K562 (cell line): ENCODE results near the gene LAMTOR4. TPM values are rescaled to one million over a fixed set of nuclear protein-coding genes. Genes with fewer than 3 reads are reported as not detected.

Source experiments
- BRD9 ChIP-seq: fragments of 450-650 bp; IDR thresholded peaks from 2 replicates; pipeline ENCODE4 v1.6.1; 2018; ENCODE audit warnings: low read depth; ENCODE audit not compliant: partially characterized antibody
- CBFA2T3 ChIP-seq: fragments of 450-650 bp; IDR thresholded peaks from 2 replicates; pipeline ENCODE4 v1.6.1; 2017
- COPS2 ChIP-seq: fragments of 450-650 bp; conservative IDR thresholded peaks from 2 replicates; pipeline ENCODE4 v1.6.1; 2016; ENCODE audit warnings: mild to moderate bottlenecking, moderate library complexity
- DPF2 ChIP-seq: fragments of 450-650 bp; IDR thresholded peaks from 2 replicates; pipeline ENCODE4 v1.6.1; 2016
- FOXA1 ChIP-seq: fragments of 450-650 bp; IDR thresholded peaks from 2 replicates; pipeline ENCODE4 v1.6.1; 2016; ENCODE audit warnings: mild to moderate bottlenecking, borderline replicate concordance
- NBN ChIP-seq: fragments of 450-650 bp; IDR thresholded peaks from 2 replicates; pipeline ENCODE4 v1.6.1; 2016; ENCODE audit warnings: low read depth, mild to moderate bottlenecking
- NFIC ChIP-seq: fragments of 450-650 bp; IDR thresholded peaks from 2 replicates; pipeline ENCODE4 v1.6.1; 2017; ENCODE audit warnings: mild to moderate bottlenecking, inconsistent platforms
- RHOXF2B ChIP-seq: fragments of 250-450 bp; sonication (Bioruptor Pico); conservative IDR thresholded peaks from 2 replicates; pipeline ENCODE4 v1.5.1; 2021
- SIN3B ChIP-seq: fragments of 450-650 bp; IDR thresholded peaks from 2 replicates; pipeline ENCODE4 v1.6.1; 2017; ENCODE audit warnings: low read depth, mild to moderate bottlenecking, moderate library complexity
- SMARCA5 ChIP-seq: fragments of 450-650 bp; IDR thresholded peaks from 2 replicates; pipeline ENCODE4 v1.6.1; 2016
- SRSF1 ChIP-seq: fragments of 200-400 bp; formaldehyde crosslinking; IDR thresholded peaks from 2 replicates; pipeline ENCODE4 v1.6.1; 2017; ENCODE audit warnings: mild to moderate bottlenecking, low read depth, low read length, moderate library complexity
- polyA plus RNA-seq, 8 experiments: library from polyadenylated mRNA; depleted of rRNA in 4 of 8; stranded (reverse) in 5 of 8; unstranded in 3 of 8; fragments of >200 nt; fragmentation: Nextera tagmentation in 2 of 8; fragmentation: Illumina TruSeq in 1 of 8; extraction: Ambion mirVana in 2 of 8; extraction: Trizol in 1 of 8; gene quantifications; 2 replicates each; pipeline versions ENCODE4 v1.2.1 to v1.2.3, GENCODE V29; 2011 to 2014; ENCODE audit warnings: inconsistent platforms in 1 of 8, missing spikeins in 1 of 8
- total RNA-seq, 7 experiments: library from RNA; depleted of rRNA in 6 of 7; stranded (reverse); fragments of >200 nt in 6 of 7; fragmentation: Illumina TruSeq in 2 of 7; extraction: Trizol in 2 of 7; gene quantifications; 2 replicates each; pipeline versions ENCODE4 v1.2.1 to v1.2.3, GENCODE V29; 2011 to 2021; ENCODE audit warnings: low replicate concordance in 1 of 7
- TF ChIP-seq, protein P1 (sequence below): fragments of 450-650 bp; formaldehyde crosslinking; IDR thresholded peaks from 2 replicates; pipeline ENCODE4 v1.4.0; 2020; ENCODE audit warnings: mild to moderate bottlenecking, moderate library complexity
- TF ChIP-seq, protein P2 (sequence below): fragments of 450-650 bp; IDR thresholded peaks from 2 replicates; pipeline ENCODE4 v1.6.1; 2018; ENCODE audit not compliant: partially characterized antibody
- TF ChIP-seq, protein P3 (sequence below), 2 experiments: IDR thresholded peaks; 2 replicates each; pipeline ENCODE4 v1.6.1; 2011; ENCODE audit warnings: borderline replicate concordance in 1 of 2, control low read depth in 1 of 2, low read depth in 1 of 2, low read length in 1 of 2, mild to moderate bottlenecking in 1 of 2, mixed read lengths in 1 of 2, moderate library complexity in 1 of 2; ENCODE audit not compliant: insufficient read depth in 1 of 2, insufficient read length in 1 of 2, poor library complexity in 1 of 2, severe bottlenecking in 1 of 2; ENCODE audit errors: extremely low read depth in 1 of 2
- TF ChIP-seq, protein P4 (sequence below): fragments of 450-650 bp; IDR thresholded peaks from 2 replicates; pipeline ENCODE4 v1.6.1; 2017; ENCODE audit warnings: antibody characterized with exemption, mild to moderate bottlenecking

The LAMTOR4 gene
- total and polyA plus RNA-seq, 9 of the 15 experiments (the other 6 are each of a cell fraction or from before 2014, with no cell fraction given), result 79.6 to 314 (median 195) TPM

DNA sequence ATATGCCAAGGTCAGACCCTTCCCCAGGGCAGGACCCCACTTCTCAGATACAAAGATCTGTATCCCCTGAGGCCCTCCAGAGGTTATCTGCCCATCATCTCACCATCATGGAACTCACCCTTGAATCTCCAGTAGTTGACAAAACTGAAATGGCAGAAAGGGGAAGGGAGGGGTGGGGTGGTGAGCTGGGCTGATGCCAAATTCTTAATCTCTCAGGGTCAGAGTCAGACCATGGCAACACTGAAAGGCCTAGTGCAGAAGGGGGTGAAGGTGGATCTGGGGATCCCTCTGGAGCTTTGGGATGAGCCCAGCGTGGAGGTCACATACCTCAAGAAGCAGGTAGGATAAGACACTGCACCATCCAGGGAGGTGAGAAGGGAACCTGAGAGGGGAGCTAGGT is 26.1 kb upstream of the LAMTOR4 start (continued):
- TF ChIP-seq, protein P1, sequence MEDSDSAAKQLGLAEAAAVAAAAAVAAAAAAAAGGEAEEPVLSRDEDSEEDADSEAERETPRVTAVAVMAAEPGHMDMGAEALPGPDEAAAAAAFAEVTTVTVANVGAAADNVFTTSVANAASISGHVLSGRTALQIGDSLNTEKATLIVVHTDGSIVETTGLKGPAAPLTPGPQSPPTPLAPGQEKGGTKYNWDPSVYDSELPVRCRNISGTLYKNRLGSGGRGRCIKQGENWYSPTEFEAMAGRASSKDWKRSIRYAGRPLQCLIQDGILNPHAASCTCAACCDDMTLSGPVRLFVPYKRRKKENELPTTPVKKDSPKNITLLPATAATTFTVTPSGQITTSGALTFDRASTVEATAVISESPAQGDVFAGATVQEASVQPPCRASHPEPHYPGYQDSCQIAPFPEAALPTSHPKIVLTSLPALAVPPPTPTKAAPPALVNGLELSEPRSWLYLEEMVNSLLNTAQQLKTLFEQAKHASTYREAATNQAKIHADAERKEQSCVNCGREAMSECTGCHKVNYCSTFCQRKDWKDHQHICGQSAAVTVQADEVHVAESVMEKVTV (CRISPR knock-in tag), result no peak
- TF ChIP-seq, protein P2, sequence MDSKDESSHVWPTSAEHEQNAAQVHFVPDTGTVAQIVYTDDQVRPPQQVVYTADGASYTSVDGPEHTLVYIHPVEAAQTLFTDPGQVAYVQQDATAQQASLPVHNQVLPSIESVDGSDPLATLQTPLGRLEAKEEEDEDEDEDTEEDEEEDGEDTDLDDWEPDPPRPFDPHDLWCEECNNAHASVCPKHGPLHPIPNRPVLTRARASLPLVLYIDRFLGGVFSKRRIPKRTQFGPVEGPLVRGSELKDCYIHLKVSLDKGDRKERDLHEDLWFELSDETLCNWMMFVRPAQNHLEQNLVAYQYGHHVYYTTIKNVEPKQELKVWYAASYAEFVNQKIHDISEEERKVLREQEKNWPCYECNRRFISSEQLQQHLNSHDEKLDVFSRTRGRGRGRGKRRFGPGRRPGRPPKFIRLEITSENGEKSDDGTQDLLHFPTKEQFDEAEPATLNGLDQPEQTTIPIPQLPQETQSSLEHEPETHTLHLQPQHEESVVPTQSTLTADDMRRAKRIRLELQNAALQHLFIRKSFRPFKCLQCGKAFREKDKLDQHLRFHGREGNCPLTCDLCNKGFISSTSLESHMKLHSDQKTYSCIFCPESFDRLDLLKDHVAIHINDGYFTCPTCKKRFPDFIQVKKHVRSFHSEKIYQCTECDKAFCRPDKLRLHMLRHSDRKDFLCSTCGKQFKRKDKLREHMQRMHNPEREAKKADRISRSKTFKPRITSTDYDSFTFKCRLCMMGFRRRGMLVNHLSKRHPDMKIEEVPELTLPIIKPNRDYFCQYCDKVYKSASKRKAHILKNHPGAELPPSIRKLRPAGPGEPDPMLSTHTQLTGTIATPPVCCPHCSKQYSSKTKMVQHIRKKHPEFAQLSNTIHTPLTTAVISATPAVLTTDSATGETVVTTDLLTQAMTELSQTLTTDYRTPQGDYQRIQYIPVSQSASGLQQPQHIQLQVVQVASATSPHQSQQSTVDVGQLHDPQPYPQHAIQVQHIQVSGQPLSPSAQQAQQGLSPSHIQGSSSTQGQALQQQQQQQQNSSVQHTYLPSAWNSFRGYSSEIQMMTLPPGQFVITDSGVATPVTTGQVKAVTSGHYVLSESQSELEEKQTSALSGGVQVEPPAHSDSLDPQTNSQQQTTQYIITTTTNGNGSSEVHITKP, result peak; percentile 55
- TF ChIP-seq BRD9 (no peak), RHOXF2B (CRISPR knock-in tag) (no peak), SIN3B (no peak), SMARCA5 (no peak), COPS2 (no peak), CBFA2T3 (0 out of 2 replicates have a peak, but pooled peaks have one; percentile 28), SRSF1 (no peak), FOXA1 (no peak), NBN (no peak), NFIC (peak; percentile 92), DPF2 (peak; percentile 31; the same call in 1 of the 2 replicates)
- TF ChIP-seq, protein P3, sequence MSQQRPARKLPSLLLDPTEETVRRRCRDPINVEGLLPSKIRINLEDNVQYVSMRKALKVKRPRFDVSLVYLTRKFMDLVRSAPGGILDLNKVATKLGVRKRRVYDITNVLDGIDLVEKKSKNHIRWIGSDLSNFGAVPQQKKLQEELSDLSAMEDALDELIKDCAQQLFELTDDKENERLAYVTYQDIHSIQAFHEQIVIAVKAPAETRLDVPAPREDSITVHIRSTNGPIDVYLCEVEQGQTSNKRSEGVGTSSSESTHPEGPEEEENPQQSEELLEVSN (IDR thresholded peaks at IDR 0.05; ENCODE audit: borderline replicate concordance in 1 of 2, extremely low read depth in 1 of 2, insufficient read depth in 1 of 2, insufficient read length in 1 of 2, low read depth in 1 of 2, low read length in 1 of 2, poor library complexity in 1 of 2, severe bottlenecking in 1 of 2), result no peak
- TF ChIP-seq, protein P4, sequence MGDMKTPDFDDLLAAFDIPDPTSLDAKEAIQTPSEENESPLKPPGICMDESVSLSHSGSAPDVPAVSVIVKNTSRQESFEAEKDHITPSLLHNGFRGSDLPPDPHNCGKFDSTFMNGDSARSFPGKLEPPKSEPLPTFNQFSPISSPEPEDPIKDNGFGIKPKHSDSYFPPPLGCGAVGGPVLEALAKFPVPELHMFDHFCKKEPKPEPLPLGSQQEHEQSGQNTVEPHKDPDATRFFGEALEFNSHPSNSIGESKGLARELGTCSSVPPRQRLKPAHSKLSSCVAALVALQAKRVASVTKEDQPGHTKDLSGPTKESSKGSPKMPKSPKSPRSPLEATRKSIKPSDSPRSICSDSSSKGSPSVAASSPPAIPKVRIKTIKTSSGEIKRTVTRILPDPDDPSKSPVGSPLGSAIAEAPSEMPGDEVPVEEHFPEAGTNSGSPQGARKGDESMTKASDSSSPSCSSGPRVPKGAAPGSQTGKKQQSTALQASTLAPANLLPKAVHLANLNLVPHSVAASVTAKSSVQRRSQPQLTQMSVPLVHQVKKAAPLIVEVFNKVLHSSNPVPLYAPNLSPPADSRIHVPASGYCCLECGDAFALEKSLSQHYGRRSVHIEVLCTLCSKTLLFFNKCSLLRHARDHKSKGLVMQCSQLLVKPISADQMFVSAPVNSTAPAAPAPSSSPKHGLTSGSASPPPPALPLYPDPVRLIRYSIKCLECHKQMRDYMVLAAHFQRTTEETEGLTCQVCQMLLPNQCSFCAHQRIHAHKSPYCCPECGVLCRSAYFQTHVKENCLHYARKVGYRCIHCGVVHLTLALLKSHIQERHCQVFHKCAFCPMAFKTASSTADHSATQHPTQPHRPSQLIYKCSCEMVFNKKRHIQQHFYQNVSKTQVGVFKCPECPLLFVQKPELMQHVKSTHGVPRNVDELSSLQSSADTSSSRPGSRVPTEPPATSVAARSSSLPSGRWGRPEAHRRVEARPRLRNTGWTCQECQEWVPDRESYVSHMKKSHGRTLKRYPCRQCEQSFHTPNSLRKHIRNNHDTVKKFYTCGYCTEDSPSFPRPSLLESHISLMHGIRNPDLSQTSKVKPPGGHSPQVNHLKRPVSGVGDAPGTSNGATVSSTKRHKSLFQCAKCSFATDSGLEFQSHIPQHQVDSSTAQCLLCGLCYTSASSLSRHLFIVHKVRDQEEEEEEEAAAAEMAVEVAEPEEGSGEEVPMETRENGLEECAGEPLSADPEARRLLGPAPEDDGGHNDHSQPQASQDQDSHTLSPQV, result 0 out of 2 replicates have a peak, but pooled peaks have one; percentile 23
